Vagina (tissue), 2 donors: ENCODE data around the gene POU6F2.

Source experiments
- POLR2A ChIP-seq, 2 donors: fragments of 450-650 bp; IDR thresholded peaks; one replicate each; pipeline ENCODE4 v1.6.1; 2017; ENCODE audit warnings: antibody characterized with exemption in 2 of 2, mild to moderate bottlenecking in 2 of 2, moderate library complexity in 2 of 2
- POLR2AphosphoS5 ChIP-seq, 2 donors: sonication (generic); formaldehyde crosslinking; IDR thresholded peaks; one replicate each; pipeline ENCODE4 v1.9.0; 2017; ENCODE audit warnings: antibody characterized with exemption in 2 of 2, mild to moderate bottlenecking in 2 of 2, low read depth in 1 of 2; ENCODE audit not compliant: insufficient read depth in 1 of 2
- TF ChIP-seq, protein P1 (sequence below), 3 experiments: fragments of 450-650 bp in 2 of 3; fragments of 200-600 bp in 1 of 3; sonication (generic) in 1 of 3; IDR thresholded peaks; one replicate each; pipeline ENCODE4 v1.5.1; 2017 to 2019; ENCODE audit warnings: antibody characterized with exemption in 3 of 3, mild to moderate bottlenecking in 2 of 3, moderate library complexity in 2 of 3

DNA sequence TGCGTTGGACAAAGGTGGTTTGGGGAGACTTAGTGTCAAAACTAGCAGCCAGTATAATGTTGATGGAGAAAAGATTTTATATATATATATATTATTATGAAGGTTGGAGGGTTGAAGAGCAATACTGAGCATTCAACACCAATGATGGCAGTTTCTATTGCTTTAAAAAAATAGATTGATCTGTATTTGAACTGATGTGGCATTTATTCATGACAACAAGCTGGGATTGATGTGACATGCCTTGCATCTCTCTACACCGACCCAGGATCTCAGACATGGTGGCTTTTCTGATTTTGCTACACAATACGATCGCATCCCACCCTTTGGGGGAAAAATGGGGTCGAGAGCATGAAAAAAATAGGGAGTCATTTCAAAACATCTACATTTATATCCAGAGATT lies 175.4 kb downstream of the POU6F2 start:
- TF ChIP-seq, protein P1, sequence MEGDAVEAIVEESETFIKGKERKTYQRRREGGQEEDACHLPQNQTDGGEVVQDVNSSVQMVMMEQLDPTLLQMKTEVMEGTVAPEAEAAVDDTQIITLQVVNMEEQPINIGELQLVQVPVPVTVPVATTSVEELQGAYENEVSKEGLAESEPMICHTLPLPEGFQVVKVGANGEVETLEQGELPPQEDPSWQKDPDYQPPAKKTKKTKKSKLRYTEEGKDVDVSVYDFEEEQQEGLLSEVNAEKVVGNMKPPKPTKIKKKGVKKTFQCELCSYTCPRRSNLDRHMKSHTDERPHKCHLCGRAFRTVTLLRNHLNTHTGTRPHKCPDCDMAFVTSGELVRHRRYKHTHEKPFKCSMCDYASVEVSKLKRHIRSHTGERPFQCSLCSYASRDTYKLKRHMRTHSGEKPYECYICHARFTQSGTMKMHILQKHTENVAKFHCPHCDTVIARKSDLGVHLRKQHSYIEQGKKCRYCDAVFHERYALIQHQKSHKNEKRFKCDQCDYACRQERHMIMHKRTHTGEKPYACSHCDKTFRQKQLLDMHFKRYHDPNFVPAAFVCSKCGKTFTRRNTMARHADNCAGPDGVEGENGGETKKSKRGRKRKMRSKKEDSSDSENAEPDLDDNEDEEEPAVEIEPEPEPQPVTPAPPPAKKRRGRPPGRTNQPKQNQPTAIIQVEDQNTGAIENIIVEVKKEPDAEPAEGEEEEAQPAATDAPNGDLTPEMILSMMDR (IDR thresholded peaks at IDR 0.05): no peak
- TF ChIP-seq POLR2A (IDR thresholded peaks at IDR 0.05): no peak
- TF ChIP-seq POLR2AphosphoS5 (IDR thresholded peaks at IDR 0.05; ENCODE audit: insufficient read depth in 1 of 2, low read depth in 1 of 2): no peak
